Activated T-cell treated with anti-CD3 and anti-CD28 coated beads for 48 hours (primary cell): ENCODE results near the gene ACP4.
"Not testable (repeated sequence)": the region's sequence is repeated elsewhere in the genome, so short reads cannot be mapped to it uniquely, and the experiment has no call there.

Source experiments
- DNase-seq: peaks from one replicate; pipeline ENCODE4 v3.0.0-alpha.2; 2020; ENCODE audit warnings: low read depth

ACP4 gene, protein sequence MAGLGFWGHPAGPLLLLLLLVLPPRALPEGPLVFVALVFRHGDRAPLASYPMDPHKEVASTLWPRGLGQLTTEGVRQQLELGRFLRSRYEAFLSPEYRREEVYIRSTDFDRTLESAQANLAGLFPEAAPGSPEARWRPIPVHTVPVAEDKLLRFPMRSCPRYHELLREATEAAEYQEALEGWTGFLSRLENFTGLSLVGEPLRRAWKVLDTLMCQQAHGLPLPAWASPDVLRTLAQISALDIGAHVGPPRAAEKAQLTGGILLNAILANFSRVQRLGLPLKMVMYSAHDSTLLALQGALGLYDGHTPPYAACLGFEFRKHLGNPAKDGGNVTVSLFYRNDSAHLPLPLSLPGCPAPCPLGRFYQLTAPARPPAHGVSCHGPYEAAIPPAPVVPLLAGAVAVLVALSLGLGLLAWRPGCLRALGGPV

DNA sequence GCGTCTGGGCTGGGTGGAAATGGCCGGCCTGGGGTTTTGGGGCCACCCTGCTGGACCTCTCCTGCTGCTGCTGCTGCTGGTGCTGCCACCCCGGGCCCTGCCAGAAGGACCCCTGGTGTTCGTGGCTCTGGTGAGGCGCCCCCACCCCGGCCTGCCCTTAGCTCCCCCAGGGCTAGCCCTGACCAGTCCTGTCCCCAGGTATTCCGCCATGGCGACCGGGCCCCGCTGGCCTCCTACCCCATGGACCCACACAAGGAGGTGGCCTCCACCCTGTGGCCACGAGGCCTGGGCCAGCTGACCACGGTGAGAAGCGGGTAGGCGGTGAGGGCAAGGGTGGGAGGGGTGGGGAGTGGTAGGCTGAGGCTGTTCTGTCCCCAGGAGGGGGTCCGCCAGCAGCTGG lies at the start of gene ACP4:
Gene ACP4 (plus strand): TSS at position 20 of the 400 bp plus-strand sequence. CDS start 0 bp downstream, at position 20.
- no peak for DNase-seq

DNA sequence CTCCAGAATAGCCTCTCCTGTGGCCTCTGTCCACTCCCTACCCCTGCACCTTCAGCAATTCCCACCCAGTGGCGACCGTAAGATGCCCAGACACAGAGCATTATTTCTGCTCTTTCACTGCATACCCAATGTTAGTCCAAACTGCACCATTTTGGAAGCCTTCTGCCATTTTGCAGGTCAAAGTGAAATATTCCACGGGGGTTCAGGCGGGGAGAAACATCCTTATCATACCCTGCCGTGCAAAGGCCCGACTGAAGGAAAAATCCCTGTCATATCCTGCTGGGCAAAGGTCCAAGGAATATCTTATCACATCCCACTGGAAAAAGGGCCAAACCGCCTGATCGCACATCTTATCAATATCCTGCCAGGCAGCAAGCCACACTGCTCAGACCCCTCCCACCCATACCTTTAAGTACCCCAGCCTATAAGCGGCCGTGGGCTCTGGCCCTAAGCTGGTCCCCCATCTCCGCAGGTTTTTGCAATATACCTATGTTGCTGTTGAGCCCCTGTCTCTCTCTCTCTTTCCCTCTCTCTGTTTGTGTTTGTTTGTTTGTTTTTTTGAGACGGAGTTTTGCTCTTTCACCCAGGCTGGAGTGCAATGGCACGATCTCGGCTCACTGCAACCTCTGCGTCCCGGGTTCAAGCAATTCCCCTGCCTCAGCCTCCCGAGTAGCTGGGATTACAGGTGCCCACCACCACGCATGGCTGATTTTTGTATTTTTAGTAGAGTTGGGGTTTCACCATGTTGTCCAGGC lies 48.9 kb upstream of the ACP4 start:
- no peak for DNase-seq

DNA sequence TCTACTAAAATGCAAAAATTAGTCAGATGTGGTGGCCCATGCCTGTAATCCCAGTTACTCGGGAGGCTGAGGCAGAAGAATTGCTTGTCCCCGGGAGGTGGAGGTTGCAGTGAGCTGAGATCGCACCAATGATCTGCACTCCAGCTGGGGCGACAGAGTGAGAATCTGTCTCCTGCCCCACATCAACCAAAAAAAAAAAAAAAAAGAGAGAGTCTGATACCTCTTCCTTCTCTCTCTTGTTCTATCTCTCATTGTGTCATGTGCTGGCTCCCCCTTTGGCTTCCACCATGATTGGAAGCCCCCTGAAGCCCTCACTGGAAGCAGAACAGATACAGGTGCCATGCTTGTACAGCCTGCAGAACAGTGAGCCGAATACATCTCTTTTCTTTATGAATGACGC lies 46.7 kb upstream of the ACP4 start:
- no peak for DNase-seq

DNA sequence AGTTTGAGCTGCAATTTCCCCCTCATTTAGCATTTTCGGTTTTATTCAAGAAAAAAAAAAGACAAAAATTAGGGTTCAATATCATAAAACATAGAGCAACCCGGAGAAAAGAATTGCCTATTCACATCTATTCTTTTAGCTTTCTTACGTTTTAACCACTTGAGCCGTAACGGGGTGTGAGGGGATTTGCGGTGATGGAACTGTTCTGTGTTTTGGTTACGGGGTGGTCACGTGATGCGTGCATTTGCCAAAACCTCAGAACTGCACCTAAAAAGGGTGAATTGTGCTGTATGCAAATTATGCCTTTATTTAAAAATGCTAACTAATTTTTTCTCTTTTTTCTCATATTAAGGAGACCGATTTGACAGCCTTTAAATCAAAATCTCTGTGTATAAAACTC lies 45.0 kb upstream of the ACP4 start:
- DNase-seq = no peak

DNA sequence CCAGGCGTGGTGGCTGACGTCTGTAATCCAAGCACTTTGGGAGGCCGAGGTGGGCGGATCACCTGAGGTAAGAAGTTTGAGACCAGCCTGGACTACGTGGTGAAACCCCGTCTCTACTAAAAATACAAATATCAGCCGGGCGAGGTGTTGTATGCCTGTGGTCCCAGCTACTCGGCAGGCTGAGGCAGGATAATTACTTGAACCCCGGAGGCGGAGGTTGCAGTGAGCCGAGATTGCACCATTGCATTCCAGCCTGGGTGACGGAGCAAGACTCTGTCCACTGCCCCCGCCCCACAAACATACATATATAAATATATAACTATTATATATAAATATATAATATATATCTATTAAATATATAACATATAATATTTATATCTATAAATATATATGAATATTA lies 43.1 kb upstream of the ACP4 start:
- DNase-seq = not testable (repeated sequence)

DNA sequence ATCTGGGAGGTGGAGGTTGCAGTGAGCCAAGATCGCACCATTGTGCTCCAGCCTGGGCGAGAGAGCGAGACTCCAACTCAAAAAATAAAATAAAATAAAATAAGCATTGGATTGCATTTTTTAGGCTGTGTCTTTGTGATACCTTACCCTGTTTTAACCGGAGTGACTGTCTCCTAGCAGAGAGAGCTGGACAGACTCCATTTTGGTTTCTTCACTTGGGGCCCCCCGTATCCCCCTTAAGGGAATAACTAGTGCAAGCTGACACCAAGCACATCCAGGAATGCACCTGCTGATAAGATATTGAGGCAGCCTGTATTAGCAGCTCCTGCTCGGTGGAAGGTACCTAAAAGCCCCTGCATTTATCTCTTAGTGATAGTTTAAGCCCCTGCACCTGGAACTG lies 40.7 kb upstream of the ACP4 start:
- DNase-seq = no peak

DNA sequence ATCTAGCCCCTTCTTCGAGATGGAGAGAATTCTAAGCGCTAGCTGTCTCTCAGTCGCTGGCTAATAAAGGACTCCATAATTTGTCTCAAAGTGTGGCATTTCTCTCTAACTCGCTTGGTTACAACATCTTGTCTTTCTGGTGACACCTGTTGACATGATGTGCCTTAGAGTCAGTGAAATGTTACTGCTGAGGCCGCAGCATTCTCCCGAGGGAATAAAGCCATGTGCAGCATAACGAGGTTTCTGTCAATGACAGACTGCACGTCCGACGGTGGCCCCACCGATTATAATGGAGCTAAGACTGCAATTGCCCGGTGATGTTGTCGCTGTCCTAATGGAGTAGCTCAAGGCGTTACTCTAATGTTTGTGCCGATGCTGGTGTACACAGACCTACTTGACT lies 40.2 kb upstream of the ACP4 start:
- no peak for DNase-seq

DNA sequence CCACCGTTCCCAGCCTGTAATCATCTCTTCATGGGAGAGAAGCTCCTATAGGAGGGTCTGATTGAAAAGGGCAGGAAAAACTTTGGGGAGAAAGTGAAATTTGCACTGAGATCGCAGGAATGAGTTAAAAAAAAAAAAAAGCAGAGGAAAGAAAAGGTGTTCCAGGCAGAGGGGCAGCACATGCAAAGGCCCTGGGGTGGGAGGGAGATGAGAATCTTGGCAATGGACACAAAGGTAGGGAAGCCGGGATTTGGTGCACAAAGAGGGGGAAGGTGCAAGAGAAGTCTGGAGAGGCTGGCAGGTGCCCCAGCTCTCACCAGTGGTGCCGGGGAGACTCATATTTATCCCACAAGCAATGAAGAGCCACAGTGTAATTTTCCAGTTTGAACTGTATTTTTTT lies 36.3 kb upstream of the ACP4 start:
- DNase-seq = no peak

DNA sequence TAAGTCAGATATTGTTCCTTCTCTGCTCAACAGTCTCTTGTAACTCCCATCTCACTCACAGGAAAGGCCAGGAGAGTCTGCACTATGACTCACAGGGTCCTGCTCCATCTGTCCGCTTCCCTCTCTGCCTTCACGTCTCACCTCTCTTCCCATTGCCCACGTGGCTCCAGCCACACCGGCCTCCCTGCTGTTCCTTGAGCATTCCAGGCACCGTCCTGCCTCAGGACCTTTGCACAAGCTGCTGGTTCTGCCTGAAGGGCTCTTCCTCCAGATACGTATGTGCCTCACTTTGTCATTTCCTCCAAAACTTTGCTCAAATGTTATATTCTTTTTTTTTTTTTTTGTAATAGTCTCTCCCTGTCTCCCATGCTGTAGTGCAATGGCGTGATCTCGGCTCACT lies 34.0 kb upstream of the ACP4 start:
- not testable (repeated sequence) for DNase-seq

DNA sequence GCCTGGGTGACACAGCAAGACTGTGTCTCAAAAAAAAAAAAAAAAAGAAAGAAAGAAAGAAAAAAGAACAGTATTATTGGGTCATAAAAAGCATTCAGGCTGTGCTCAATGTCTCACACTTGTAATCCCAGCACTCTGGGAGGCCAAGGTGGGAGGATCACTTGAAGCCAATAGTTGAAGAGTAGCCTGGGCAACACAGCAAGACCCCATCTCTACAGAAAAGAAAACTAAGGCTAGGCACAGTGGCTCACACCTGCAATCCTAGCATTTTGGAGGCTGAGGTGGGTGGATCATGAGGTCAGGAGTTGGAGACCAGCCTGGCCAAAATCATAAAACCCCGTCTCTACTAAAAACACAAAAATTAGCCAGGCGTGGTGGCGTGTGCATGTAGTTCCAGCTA lies 32.6 kb upstream of the ACP4 start:
- not testable (repeated sequence) for DNase-seq

DNA sequence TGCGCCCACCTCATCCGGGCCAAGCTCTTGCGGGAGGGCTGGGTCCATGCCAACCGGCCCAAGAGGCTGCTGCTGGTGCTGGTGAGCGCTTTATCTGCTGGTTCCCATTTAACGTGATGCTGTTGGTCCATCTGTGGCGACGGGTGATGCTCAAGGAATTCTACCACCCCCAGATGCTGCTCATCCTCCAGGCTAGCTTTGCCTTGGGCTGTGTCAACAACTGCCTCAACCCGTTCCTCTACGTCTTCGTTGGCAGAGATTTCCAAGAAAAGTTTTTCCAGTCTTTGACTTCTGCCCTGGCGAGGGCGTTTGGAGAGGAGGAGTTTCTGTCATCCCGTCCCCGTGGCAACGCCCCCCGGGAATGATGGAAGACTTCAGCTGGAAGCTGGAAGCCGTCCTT lies 31.1 kb upstream of the ACP4 start:
- not testable (repeated sequence) for DNase-seq

DNA sequence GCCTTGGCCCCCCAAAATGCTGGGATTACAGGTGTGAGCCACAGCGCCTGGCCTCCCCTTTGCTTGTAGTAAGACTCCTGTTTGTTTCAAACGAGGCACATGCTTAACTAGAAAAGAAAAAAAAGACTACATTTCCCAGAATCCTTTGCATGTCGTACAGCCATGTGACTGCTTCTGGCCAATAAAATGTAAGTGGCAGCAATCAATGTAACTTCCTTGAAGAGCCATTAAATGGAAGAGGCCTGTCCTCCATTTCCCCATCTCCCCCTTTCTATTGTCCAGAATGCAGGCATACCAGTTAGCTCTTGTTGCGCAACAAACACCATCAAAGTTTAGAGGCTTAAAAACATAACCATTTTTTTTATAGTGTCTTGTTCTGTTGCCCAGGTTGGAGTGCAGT lies 30.3 kb upstream of the ACP4 start:
- DNase-seq = no peak

DNA sequence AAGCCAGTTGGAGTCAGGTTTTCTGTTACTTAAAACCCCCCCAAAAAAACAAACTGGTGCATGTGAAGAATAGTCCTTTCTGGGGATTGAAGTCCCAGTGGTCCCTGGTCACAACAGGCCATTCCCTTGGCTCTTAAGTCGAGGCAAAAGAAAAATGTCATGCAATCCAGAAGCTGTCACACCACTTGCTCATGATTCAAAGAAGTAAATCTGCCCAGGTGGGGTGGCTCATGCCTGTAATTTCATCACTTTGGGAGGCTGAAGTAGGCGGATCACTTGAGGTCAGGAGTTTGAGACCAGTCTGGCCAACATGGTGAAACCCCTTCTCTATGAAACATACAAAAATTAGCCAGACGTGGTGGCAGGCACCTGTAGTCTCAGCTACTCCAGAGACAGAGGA lies 28.7 kb upstream of the ACP4 start:
- not testable (repeated sequence) for DNase-seq

DNA sequence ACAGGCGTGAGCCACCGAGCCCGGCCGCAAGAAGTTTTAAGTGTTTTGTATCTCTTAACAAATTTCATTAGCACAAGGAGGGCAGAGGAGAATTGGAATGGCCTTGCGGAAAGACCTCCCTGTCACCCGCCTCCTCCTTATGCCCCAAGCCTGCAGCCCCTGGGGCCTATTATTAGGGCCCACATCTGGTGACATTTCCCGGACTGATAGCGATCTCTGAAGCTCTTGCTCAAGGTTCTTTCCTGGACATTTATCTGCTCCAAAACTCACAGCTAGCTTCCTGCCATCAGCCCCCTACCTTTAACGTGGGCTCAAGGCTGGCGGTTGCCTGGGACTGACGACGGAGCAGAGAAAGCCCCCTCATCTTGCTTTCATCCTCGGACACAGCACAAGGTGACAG lies 26.7 kb upstream of the ACP4 start:
- not testable (repeated sequence) for DNase-seq

DNA sequence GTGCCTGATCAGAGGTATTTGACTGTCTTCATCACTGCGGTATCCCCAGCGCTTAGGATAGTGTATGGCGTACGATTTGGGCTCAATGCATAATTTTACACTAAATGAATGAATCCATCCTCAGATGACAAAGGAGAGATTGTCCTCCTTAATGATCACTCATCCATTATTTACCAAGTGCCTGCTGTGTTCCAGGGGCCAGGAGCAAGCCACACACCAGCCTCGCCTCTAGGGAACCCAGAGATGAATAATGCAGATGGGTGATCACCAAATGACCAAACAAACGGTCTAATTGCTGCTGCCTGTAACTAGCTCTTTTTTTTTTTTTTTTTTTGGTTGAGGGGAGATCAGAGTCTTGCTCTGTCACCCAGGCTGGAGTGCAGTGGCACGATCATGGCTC lies 25.8 kb upstream of the ACP4 start:
- no peak for DNase-seq

DNA sequence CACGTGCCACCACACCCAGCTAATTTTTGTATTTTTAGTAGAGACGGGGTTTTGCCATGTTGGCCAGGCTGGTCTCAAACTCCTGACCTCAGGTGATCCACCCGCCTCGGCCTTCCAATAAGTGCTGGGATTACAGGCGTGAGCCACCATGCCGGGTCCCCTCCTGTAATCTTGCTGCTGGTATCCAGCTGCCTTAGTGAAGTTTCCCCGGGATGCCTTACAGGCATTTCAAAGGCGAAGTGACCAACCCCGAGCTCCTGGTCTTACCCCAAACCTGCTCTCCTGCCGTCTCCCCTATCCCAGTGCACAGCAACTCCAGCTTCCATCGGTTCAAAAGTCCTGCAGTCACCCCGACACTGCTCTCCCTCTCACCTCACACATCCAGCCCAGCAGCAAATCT lies 23.5 kb upstream of the ACP4 start:
- DNase-seq = not testable (repeated sequence)

DNA sequence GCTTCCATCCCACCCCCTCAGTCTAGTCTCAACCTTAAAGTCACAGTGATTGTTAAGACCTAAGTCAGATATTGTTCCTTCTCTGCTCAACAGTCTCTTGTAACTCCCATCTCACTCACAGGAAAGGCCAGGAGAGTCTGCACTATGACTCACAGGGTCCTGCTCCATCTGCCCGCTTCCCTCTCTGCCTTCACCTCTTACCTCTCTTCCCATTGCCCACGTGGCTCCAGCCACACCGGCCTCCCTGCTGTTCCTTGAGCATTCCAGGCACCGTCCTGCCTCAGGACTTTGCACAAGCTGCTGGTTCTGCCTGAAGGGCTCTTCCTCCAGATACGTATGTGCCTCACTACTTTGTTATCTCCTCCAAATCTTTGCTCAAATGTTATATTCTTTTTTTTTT lies 23.0 kb upstream of the ACP4 start:
- not testable (repeated sequence) for DNase-seq

DNA sequence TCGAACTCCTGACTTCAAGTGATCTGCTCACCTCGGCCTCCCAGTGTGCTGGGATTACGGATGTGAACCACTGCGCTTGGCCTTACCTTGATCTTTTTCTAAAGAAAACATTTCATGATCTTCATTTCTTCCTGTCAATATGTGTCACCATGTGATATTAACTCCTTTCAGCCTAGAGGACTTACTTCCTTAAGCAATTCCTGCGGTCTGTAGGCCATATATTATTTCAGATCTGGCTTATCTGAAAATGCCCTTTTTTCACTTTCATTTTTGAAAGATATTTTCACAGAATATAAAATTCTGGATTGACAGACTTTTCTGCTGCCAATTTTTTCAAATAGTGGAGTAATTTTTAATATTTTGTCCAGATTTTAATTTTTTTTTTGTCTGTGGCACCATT lies 21.9 kb upstream of the ACP4 start:
- no peak for DNase-seq

DNA sequence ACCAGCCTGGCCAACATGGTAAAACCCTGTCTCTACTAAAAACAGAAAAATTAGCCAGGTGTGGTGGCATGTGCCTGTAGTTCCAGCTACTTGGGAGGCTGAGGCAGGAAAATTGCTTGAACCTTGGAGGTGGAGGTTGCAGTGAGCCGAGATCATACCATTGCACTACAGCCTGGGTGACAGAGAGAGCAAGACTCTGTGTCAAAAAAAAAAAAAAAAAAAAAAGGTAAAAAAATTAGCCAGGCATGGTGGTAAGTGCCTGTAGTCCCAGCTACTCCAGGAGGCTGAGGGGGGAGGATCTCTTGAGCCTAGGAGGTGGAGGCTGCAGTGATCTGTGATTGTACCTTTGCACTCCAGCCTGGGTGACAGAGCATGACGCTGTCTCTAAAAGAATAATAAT lies 20.1 kb upstream of the ACP4 start, which contains the start of gene GPR32:
Gene GPR32 (plus strand): TSS at position 301 of the 400 bp plus-strand sequence. CDS start 137 bp downstream, outside the sequence.
- DNase-seq = not testable (repeated sequence)

DNA sequence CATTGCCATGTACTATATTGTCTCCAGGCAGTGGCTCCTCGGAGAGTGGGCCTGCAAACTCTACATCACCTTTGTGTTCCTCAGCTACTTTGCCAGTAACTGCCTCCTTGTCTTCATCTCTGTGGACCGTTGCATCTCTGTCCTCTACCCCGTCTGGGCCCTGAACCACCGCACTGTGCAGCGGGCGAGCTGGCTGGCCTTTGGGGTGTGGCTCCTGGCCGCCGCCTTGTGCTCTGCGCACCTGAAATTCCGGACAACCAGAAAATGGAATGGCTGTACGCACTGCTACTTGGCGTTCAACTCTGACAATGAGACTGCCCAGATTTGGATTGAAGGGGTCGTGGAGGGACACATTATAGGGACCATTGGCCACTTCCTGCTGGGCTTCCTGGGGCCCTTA lies 19.3 kb upstream of the ACP4 start:
- DNase-seq = no peak

DNA sequence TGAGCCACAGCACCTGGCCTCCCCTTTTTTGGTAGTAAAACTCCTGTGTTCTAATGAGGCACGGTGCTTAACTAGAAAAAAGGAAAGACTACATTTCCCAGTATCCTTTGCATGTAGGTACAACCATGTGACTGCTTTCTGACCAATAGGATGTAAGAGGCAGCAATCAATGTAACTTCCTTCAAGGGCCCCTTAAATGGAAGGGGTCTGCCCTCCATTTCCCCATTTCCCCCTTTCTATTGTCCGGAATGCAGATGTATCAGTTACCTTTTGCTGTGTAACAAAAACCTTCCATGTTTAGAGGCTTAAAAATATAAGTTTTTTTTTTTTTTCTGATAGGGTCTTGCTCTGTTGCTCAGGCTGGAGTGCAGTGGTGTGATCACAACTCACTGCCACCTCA lies 17.7 kb upstream of the ACP4 start:
- no peak for DNase-seq

DNA sequence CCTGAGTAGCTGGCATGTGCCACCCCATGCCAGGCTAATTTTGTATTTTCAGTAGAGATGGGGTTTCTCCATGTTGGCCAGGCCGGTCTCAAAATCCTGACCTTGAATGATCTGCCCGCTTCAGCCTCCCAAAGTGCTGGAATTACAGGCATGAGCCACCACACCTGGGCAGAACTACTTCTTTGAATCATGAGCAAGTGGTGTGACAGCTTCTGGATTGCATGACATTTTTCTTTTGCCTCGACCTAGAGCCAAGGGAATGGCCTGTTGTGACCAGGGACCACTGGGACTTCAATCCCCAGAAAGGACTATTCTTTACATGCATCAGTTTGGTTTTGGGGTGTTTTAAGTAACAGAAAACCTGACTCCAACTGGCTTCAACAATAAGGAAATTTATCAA lies 17.3 kb upstream of the ACP4 start:
- DNase-seq = not testable (repeated sequence)

DNA sequence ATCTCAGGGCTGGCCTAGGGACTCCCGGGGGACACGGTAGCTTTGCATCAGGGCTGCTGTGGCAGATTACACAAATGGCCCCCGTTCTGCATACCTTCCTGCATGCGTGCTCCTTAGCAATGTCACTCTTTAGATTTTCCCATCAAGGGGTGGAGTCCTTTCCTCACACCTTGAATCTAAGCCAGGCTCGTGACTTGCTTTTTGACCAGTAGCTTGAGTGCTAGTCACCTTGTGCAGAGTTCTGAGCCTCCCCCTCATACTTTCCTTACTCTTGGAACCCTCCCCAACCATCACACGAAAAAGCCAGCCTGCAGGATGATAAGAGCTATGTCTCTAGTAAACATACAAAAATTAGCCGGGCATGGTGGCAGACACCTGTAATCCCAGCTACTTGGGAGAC lies 16.8 kb upstream of the ACP4 start:
- not testable (repeated sequence) for DNase-seq
